OCI-LY7 (cell line): ENCODE data around the gene RFX2.

Source experiments
- EZH2phosphoT487 ChIP-seq: fragments of 200-600 bp; sonication (generic); IDR thresholded peaks from 2 replicates; pipeline ENCODE4 v1.6.1; 2018; ENCODE audit warnings: low read depth, borderline replicate concordance, mild to moderate bottlenecking, mixed run types, antibody characterized with exemption, low read length, moderate library complexity, mixed read lengths
- TF ChIP-seq, protein P1 (sequence below): fragments of 200-600 bp; sonication (generic); conservative IDR thresholded peaks from 2 replicates; pipeline ENCODE4 v1.5.1; 2014; ENCODE audit warnings: mild to moderate bottlenecking, antibody characterized with exemption, low read length, moderate library complexity, mixed read lengths

DNA sequence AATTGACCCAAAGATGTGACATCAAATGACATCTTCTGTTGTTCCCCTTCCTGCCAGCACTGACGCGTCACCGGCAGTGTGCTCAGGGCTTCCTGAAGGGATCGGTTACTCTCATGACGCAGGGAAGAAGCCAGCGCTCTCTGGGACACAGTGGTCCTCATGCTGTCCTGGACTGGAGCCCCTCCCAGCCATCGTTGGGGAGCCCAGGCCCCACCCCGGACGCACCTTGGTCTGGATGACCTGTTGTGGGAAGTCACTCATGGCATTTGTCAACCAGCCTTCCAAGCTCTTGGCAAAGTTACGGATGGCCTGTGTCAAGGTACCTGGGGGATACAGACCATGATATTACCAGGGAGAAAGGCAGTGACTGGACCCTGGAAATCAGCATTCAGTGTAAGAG, 106.3 kb downstream of the RFX2 start:
- TF ChIP-seq, protein P1, sequence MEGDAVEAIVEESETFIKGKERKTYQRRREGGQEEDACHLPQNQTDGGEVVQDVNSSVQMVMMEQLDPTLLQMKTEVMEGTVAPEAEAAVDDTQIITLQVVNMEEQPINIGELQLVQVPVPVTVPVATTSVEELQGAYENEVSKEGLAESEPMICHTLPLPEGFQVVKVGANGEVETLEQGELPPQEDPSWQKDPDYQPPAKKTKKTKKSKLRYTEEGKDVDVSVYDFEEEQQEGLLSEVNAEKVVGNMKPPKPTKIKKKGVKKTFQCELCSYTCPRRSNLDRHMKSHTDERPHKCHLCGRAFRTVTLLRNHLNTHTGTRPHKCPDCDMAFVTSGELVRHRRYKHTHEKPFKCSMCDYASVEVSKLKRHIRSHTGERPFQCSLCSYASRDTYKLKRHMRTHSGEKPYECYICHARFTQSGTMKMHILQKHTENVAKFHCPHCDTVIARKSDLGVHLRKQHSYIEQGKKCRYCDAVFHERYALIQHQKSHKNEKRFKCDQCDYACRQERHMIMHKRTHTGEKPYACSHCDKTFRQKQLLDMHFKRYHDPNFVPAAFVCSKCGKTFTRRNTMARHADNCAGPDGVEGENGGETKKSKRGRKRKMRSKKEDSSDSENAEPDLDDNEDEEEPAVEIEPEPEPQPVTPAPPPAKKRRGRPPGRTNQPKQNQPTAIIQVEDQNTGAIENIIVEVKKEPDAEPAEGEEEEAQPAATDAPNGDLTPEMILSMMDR: no peak
- TF ChIP-seq EZH2phosphoT487: no peak
